HCT116 (cell line): ENCODE measurements around the gene PCDHA3. TPM values are rescaled to one million over a fixed set of nuclear protein-coding genes. Genes with fewer than 3 reads are reported as not detected.
"Not testable (repeated sequence)": the region's sequence is repeated elsewhere in the genome, so short reads cannot be mapped to it uniquely, and the experiment has no call there.

Experiments
- ATAC-seq: fragments of 200-7000 bp; cut with Tn5 transposase; 2 replicates; pipeline ENCODE4 v1.9.1; 2020; ENCODE audit warnings: mild to moderate bottlenecking, moderate library complexity
- BruUV-seq: library from RNA; stranded (reverse); fragments of 400-500 nt; replicated peaks from 2 replicates; lab custom pipeline; 2021; lab: Mats Ljungman, UMichigan
- CTCF ChIA-PET: fragments of 300-600 bp; sonication (Branson Sonifier 250); formaldehyde crosslinking; loops from one replicate; lab custom pipeline; 2021; ENCODE audit warnings: antibody characterized with exemption; lab: Charles Lee
- POLR2A ChIA-PET: fragments of 300-600, 350-600 bp; sonication (Branson Sonifier 250); formaldehyde crosslinking; loops from one replicate; lab custom pipeline; 2021; ENCODE audit warnings: antibody characterized with exemption; lab: Charles Lee
- RAD21 ChIA-PET, 2 experiments: fragments of 300-600 bp; sonication (Branson Sonifier 250); formaldehyde crosslinking; loops; one replicate each; lab custom pipeline; 2023; ENCODE audit warnings: low total read pairs in 2 of 2; ENCODE audit not compliant: uncharacterized antibody in 2 of 2, unreplicated experiment in 2 of 2, low non-redundant PET in 1 of 2; lab: Charles Lee
- DNase-seq: peaks from one replicate; pipeline ENCODE4 v3.0.0-alpha.2; 2010; ENCODE audit warnings: low read depth, low spot score
- H2AFZ ChIP-seq: fragments of 200-600 bp; shearing (Covaris generic), sonication (generic); 2 replicates; pipeline ENCODE4 v1.6.1; 2017; ENCODE audit warnings: low read depth, mixed run types, mixed read lengths, antibody characterized with exemption, low read length; ENCODE audit not compliant: poor library complexity, severe bottlenecking
- H3K27ac ChIP-seq: 2 replicates; pipeline ENCODE4 v1.5.1; 2012; ENCODE audit warnings: low read depth, low read length
- H3K27me3 ChIP-seq: fragments of 200-600 bp; sonication (generic); 2 replicates; pipeline ENCODE4 v1.6.1; 2016; ENCODE audit warnings: mixed run types, low read length, mixed read lengths; ENCODE audit not compliant: insufficient read depth
- H3K36me3 ChIP-seq, 2 experiments: fragments of 200-500 bp in 1 of 2; fragments of 200-600 bp in 1 of 2; sonication (Bioruptor generic) in 1 of 2; sonication (generic) in 1 of 2; 2 replicates each; pipeline versions ENCODE4 v1.5.1 to v1.6.1; 2014 to 2016; ENCODE audit warnings: low read length in 2 of 2, inconsistent platforms in 1 of 2, mixed read lengths in 1 of 2, mixed run types in 1 of 2; ENCODE audit not compliant: insufficient read depth in 2 of 2, control insufficient read depth in 1 of 2
- H3K4me1 ChIP-seq, 2 experiments: fragments of 200-600 bp in 1 of 2; sonication (generic) in 1 of 2; 2 replicates each; pipeline versions ENCODE4 v1.5.1 to v1.6.1; 2012 to 2017; ENCODE audit warnings: low read length in 2 of 2, inconsistent platforms in 1 of 2, mild to moderate bottlenecking in 1 of 2, mixed read lengths in 1 of 2, mixed run types in 1 of 2, moderate library complexity in 1 of 2; ENCODE audit not compliant: insufficient read depth in 2 of 2, control insufficient read depth in 1 of 2
- H3K4me2 ChIP-seq: fragments of 200-600 bp; sonication (generic); 2 replicates; pipeline ENCODE4 v1.6.1; 2017; ENCODE audit warnings: mixed run types, low read length, mixed read lengths
- H3K4me3 ChIP-seq, 2 experiments: fragments of 200-600 bp in 1 of 2; sonication (generic) in 1 of 2; replicated peaks in 1 of 2; 2 replicates each; pipeline ENCODE4 v1.5.1; 2011 to 2016; ENCODE audit warnings: low read length in 2 of 2, control low read depth in 1 of 2, low read depth in 1 of 2, mild to moderate bottlenecking in 1 of 2, mixed read lengths in 1 of 2, mixed run types in 1 of 2
- H3K79me2 ChIP-seq: fragments of 200-600 bp; sonication (generic); 2 replicates; pipeline ENCODE4 v1.6.1; 2017; ENCODE audit warnings: mild to moderate bottlenecking, mixed run types, low read length, moderate library complexity, mixed read lengths; ENCODE audit not compliant: insufficient read depth
- H3K9ac ChIP-seq: fragments of 200-600 bp; sonication (generic); 2 replicates; pipeline ENCODE4 v1.6.1; 2016; ENCODE audit warnings: low read length, mixed read lengths
- H3K9me2 ChIP-seq: fragments of 200-600 bp; sonication (generic), shearing (Covaris generic); 2 replicates; pipeline ENCODE4 v1.6.1; 2017; ENCODE audit warnings: mixed run types, mild to moderate bottlenecking, moderate library complexity; ENCODE audit not compliant: insufficient read depth
- H3K9me3 ChIP-seq, 2 experiments: fragments of 200-500 bp in 1 of 2; fragments of 200-600 bp in 1 of 2; sonication (Bioruptor generic) in 1 of 2; sonication (generic) in 1 of 2; 2 replicates each; pipeline ENCODE4 v1.6.1; 2014 to 2017; ENCODE audit warnings: low read length in 2 of 2, mixed read lengths in 2 of 2, inconsistent platforms in 1 of 2, low read depth in 1 of 2, mild to moderate bottlenecking in 1 of 2, mixed run types in 1 of 2, moderate library complexity in 1 of 2; ENCODE audit not compliant: control insufficient read depth in 1 of 2, insufficient read depth in 1 of 2
- H4K20me1 ChIP-seq: fragments of 200-600 bp; sonication (generic), shearing (Covaris generic); 2 replicates; pipeline ENCODE4 v1.6.1; 2017; ENCODE audit warnings: mixed run types, mild to moderate bottlenecking, moderate library complexity; ENCODE audit not compliant: insufficient read depth
- CBX3 ChIP-seq: IDR thresholded peaks from 2 replicates; pipeline ENCODE4 v1.6.1; 2012; ENCODE audit warnings: low read depth
- CTCF ChIP-seq, 3 experiments: fragments of 200-600 bp in 1 of 3; sonication (generic) in 1 of 3; IDR thresholded peaks in 2 of 3; conservative IDR thresholded peaks in 1 of 3; 2 replicates each; pipeline ENCODE4 v1.5.1; 2012 to 2017; ENCODE audit warnings: low read depth in 2 of 3, low read length in 2 of 3, antibody characterized with exemption in 1 of 3, borderline replicate concordance in 1 of 3, control low read depth in 1 of 3, mild to moderate bottlenecking in 1 of 3, mixed read lengths in 1 of 3, mixed run types in 1 of 3, moderate library complexity in 1 of 3; ENCODE audit not compliant: insufficient read depth in 1 of 3
- EGR1 ChIP-seq: IDR thresholded peaks from 2 replicates; pipeline ENCODE4 v1.6.1; 2012; ENCODE audit warnings: low read depth
- ELF1 ChIP-seq: IDR thresholded peaks from 2 replicates; pipeline ENCODE4 v1.6.1; 2012; ENCODE audit warnings: low read depth, borderline replicate concordance
- FOSL1 ChIP-seq: IDR thresholded peaks from 2 replicates; pipeline ENCODE4 v1.6.1; 2012; ENCODE audit warnings: low read depth
- JUND ChIP-seq: IDR thresholded peaks from 2 replicates; pipeline ENCODE4 v1.6.1; 2012
- POLR2A ChIP-seq: IDR thresholded peaks from 2 replicates; pipeline ENCODE4 v1.7.0; 2011; ENCODE audit warnings: borderline replicate concordance; ENCODE audit not compliant: insufficient read depth, insufficient read length; ENCODE audit errors: extremely low read depth
- SRF ChIP-seq: IDR thresholded peaks from 2 replicates; pipeline ENCODE4 v1.6.1; 2012; ENCODE audit warnings: low read depth
- ZBTB33 ChIP-seq: IDR thresholded peaks from 2 replicates; pipeline ENCODE4 v1.6.1; 2011; ENCODE audit warnings: mild to moderate bottlenecking, low read length, moderate library complexity; ENCODE audit not compliant: insufficient replicate concordance; ENCODE audit errors: extremely low read depth
- intact Hi-C: fragments of 100-400 bp; cut with micrococcal nuclease; formaldehyde crosslinking; loops from 2 replicates; pipeline ENCODE4 v1.10.0; 2022
- total RNA-seq: library from RNA; stranded (reverse); gene quantifications from one replicate; pipeline ENCODE4 v1.2.1, GENCODE V29; 2021; ENCODE audit not compliant: unreplicated experiment
- TF ChIP-seq, protein P1 (sequence below): IDR thresholded peaks from 2 replicates; pipeline ENCODE4 v1.6.1; 2012

The PCDHA3 gene
- total RNA-seq, 1 experiment from 2014 or later = not detected

GRCh38 chr5:140796718-140797095 lies 4.2 kb upstream of the PCDHA3 start:
- ChIA-PET CTCF (no interaction called here), POLR2A (no interaction called here), RAD21 (no interaction called here)
- no peaks in the 10 kb centered on the region for H3K36me3 ChIP-seq
- no peak overlapping the region for H3K27ac ChIP-seq
- TF ChIP-seq CTCF (IDR thresholded peaks at IDR 0.05 in 2 of 3, conservative IDR thresholded peaks at IDR 0.05 in 1 of 3; ENCODE audit: borderline replicate concordance in 1 of 3, insufficient read depth in 1 of 3, low read depth in 2 of 3, low read length in 2 of 3) (no peak), SRF (no peak), CBX3 (no peak), ZBTB33 (no peak)
- no peaks in the 10 kb centered on the region for H4K20me1 ChIP-seq
- ATAC-seq (no peak), DNase-seq (no peak)
- BruUV-seq = no TSS peak
- intact Hi-C loops = no loop called here
- H3K4me1 ChIP-seq = no peaks in the 10 kb centered on the region
- H3K79me2 ChIP-seq = no peaks in the 10 kb centered on the region
- no peak overlapping the region for H3K4me3 ChIP-seq
- H3K9me3 ChIP-seq = no peaks in the 10 kb centered on the region; a peak in 1 of 4 replicates
- no peak overlapping the region for H2AFZ ChIP-seq
- H3K9ac ChIP-seq = no peak overlapping the region
- no peak overlapping the region for H3K4me2 ChIP-seq
- H3K9me2 ChIP-seq = no peaks in the 10 kb centered on the region
- H3K27me3 ChIP-seq = no peaks in the 10 kb centered on the region

GRCh38 chr5:140801494-140801841 lies 611 bp downstream of the PCDHA3 start:
- Histone ChIP-seq H3K36me3 (no peaks in the 10 kb centered on the region), H3K4me3 (no peak overlapping the region), H3K4me1 (no peaks in the 10 kb centered on the region), H3K27ac (no peak overlapping the region), H3K9me3 (peaks cover 0 to 5% of the 10 kb centered on the region in 2 experiments; a peak in 2 of 4 replicates), H3K4me2 (no peak overlapping the region), H3K9me2 (no peaks in the 10 kb centered on the region), H3K79me2 (no peaks in the 10 kb centered on the region), H3K27me3 (no peaks in the 10 kb centered on the region), H4K20me1 (no peaks in the 10 kb centered on the region), H2AFZ (no peak overlapping the region), H3K9ac (no peak overlapping the region)
- no peak for DNase-seq
- ChIA-PET POLR2A (no interaction called here), RAD21 (no interaction called here), CTCF (no interaction called here)
- BruUV-seq = no TSS peak
- no peak for ATAC-seq
- no peak for TF ChIP-seq POLR2A
- TF ChIP-seq EGR1 = no peak
- no peak for TF ChIP-seq JUND
- no peak for TF ChIP-seq FOSL1
- TF ChIP-seq ELF1 = no peak
- TF ChIP-seq, protein P1, sequence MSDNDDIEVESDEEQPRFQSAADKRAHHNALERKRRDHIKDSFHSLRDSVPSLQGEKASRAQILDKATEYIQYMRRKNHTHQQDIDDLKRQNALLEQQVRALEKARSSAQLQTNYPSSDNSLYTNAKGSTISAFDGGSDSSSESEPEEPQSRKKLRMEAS = no peak
- intact Hi-C loops = no loop called here

DNA sequence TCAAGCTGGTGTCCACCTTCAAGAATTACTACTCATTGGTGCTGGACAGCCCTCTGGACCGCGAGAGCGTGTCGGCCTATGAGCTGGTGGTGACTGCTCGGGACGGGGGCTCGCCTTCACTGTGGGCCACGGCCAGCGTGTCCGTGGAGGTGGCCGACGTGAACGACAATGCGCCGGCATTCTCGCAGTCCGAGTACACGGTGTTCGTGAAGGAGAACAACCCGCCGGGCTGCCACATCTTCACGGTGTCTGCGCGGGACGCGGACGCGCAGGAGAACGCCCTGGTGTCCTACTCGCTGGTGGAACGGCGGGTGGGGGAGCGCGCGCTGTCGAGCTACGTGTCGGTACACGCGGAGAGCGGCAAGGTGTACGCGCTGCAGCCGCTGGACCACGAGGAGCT lies 1.5 kb downstream of the PCDHA3 start:
- H3K9me3 ChIP-seq, H3K36me3 ChIP-seq, CTCF ChIA-PET, H3K79me2 ChIP-seq, DNase-seq, H2AFZ ChIP-seq, H3K4me2 ChIP-seq, H3K9ac ChIP-seq, BruUV-seq, H3K9me2 ChIP-seq, H3K27ac ChIP-seq, H3K27me3 ChIP-seq, ATAC-seq, H3K4me3 ChIP-seq, H3K4me1 ChIP-seq, H4K20me1 ChIP-seq, POLR2A ChIA-PET, RAD21 ChIA-PET, intact Hi-C loops: not testable (repeated sequence)
